CD4-positive, alpha-beta T cell (primary cell): ENCODE data around the gene MYMK. TPM values are rescaled to one million over a fixed set of nuclear protein-coding genes. Genes with fewer than 3 reads are reported as not detected.
A peak's percentile ranks its signal among the peaks of the same experiment; 100 is the strongest.

Experiments
- ATAC-seq: fragments of 200-7000 bp; cut with Tn5 transposase; one replicate; pipeline ENCODE4 v1.10.0; 2022; ENCODE audit warnings: mild to moderate bottlenecking; ENCODE audit not compliant: poor library complexity
- CTCF ChIA-PET: fragments of 350-600 bp; sonication (Branson Sonifier 250); formaldehyde crosslinking; loops from one replicate; lab custom pipeline; 2021; ENCODE audit warnings: antibody characterized with exemption, inconsistent platforms; lab: Charles Lee
- POLR2A ChIA-PET: fragments of 350-600 bp; sonication (Branson Sonifier 250); formaldehyde crosslinking; loops from one replicate; lab custom pipeline; 2021; ENCODE audit warnings: antibody characterized with exemption, inconsistent platforms; lab: Charles Lee
- DNase-seq, 14 experiments: peaks; one replicate each; pipeline ENCODE4 v3.0.0-alpha.2; 2013 to 2020; ENCODE audit warnings: mixed read lengths in 2 of 14
- H3K27ac ChIP-seq, 2 donors: one replicate each; pipeline versions ENCODE4 v1.5.1 to v1.7.0; 2013; ENCODE audit warnings: low read length in 2 of 2, low read depth in 1 of 2, mild to moderate bottlenecking in 1 of 2
- H3K27me3 ChIP-seq, 2 experiments: 1 replicate in 1 of 2; 2 replicates in 1 of 2; pipeline versions ENCODE4 v1.6.1 to v1.7.0; 2013; ENCODE audit warnings: low read length in 2 of 2, control low read depth in 1 of 2, mild to moderate bottlenecking in 1 of 2, moderate library complexity in 1 of 2; ENCODE audit not compliant: insufficient read depth in 2 of 2, control insufficient read depth in 1 of 2
- H3K36me3 ChIP-seq: one replicate; pipeline ENCODE4 v1.6.1; 2013; ENCODE audit warnings: low read length, control low read depth; ENCODE audit not compliant: insufficient read depth
- H3K4me1 ChIP-seq: one replicate; pipeline ENCODE4 v1.6.1; 2013; ENCODE audit warnings: low read length, control low read depth; ENCODE audit not compliant: insufficient read depth
- H3K4me3 ChIP-seq: one replicate; pipeline ENCODE4 v1.5.1; 2013; ENCODE audit warnings: mild to moderate bottlenecking, low read length, moderate library complexity
- H3K9me3 ChIP-seq, 2 experiments: 1 replicate in 1 of 2; 2 replicates in 1 of 2; pipeline versions ENCODE4 v1.6.1 to v1.7.0; 2013; ENCODE audit warnings: low read length in 2 of 2, mild to moderate bottlenecking in 2 of 2, control low read depth in 1 of 2, moderate library complexity in 1 of 2; ENCODE audit not compliant: control insufficient read depth in 1 of 2, insufficient read depth in 1 of 2
- H3K27ac Mint-ChIP-seq: one replicate; pipeline ENCODE4 v1.8.0; 2020; ENCODE audit warnings: mixed read lengths
- H3K27me3 Mint-ChIP-seq: one replicate; pipeline ENCODE4 v1.8.0; 2021; ENCODE audit warnings: mixed read lengths
- H3K36me3 Mint-ChIP-seq: one replicate; pipeline ENCODE4 v1.8.0; 2021; ENCODE audit warnings: low read depth, mixed read lengths
- H3K4me1 Mint-ChIP-seq: one replicate; pipeline ENCODE4 v1.8.0; 2021; ENCODE audit warnings: low read depth, mixed read lengths
- H3K4me3 Mint-ChIP-seq: one replicate; pipeline ENCODE4 v1.8.0; 2020; ENCODE audit warnings: mild to moderate bottlenecking, mixed read lengths
- H3K9me3 Mint-ChIP-seq: one replicate; pipeline ENCODE4 v1.8.0; 2020; ENCODE audit warnings: mixed read lengths
- intact Hi-C, 2 experiments: fragments of 100-400 bp; cut with DNase I in 1 of 2; cut with micrococcal nuclease in 1 of 2; formaldehyde crosslinking; loops; one replicate each; pipeline versions ENCODE4 v1.15.1 to v1.9.0; 2023 to 2025; cut with DNase I, micrococcal nuclease
- total RNA-seq, 174 experiments: library from RNA in 2 of 174; stranded (reverse) in 2 of 174; gene quantifications; one replicate each; pipeline ENCODE4 v1.2.3 and lab custom pipeline; 2021 to 2026
- TF ChIP-seq, protein P1 (sequence below): fragments of 200-600 bp; IDR thresholded peaks from one replicate; pipeline ENCODE4 v1.8.0; 2022; ENCODE audit warnings: antibody characterized with exemption, mild to moderate bottlenecking

Gene MYMK
- total RNA-seq, 2 experiments from 2014 or later, result not detected

DNA sequence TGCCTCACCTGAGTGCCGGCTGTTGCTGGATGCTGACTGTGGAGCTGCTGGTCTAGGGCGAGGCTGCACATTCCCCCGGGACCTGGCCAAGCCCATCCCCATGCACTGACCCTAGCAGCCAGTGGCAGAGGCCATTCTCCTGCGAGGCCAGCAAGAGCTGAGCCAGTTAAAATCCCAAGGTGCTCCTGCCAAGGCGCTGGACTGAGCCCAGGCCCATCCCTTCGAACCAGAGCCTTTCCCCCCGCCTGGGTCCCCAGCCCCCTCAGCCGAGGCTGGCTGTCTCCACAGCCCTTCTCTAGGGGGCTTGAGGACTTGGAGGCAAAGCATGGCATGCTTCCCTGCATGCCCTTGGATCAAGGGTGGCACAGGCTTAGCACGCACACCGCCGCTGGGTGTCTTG lies 11.3 kb upstream of the MYMK start:
- TF ChIP-seq, protein P1, sequence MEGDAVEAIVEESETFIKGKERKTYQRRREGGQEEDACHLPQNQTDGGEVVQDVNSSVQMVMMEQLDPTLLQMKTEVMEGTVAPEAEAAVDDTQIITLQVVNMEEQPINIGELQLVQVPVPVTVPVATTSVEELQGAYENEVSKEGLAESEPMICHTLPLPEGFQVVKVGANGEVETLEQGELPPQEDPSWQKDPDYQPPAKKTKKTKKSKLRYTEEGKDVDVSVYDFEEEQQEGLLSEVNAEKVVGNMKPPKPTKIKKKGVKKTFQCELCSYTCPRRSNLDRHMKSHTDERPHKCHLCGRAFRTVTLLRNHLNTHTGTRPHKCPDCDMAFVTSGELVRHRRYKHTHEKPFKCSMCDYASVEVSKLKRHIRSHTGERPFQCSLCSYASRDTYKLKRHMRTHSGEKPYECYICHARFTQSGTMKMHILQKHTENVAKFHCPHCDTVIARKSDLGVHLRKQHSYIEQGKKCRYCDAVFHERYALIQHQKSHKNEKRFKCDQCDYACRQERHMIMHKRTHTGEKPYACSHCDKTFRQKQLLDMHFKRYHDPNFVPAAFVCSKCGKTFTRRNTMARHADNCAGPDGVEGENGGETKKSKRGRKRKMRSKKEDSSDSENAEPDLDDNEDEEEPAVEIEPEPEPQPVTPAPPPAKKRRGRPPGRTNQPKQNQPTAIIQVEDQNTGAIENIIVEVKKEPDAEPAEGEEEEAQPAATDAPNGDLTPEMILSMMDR, result no peak
- H3K27me3 ChIP-seq, result peaks cover 0 to 10% of the 10 kb centered on the region in 2 experiments
- intact Hi-C loops, result loop anchor here in 1 of 2 experiments (10.0 kb wide), 1 partner anchor 459 kb away; the partner anchor contains the start of gene VAV2
- POLR2A ChIA-PET, result no interaction called here
- no peaks in the 10 kb centered on the region for H3K36me3 ChIP-seq
- Mint-ChIP-seq H3K4me3 (peak overlapping the region; percentile 42), H3K9me3 (no peaks in the 10 kb centered on the region), H3K27me3 (peaks cover 6% of the 10 kb centered on the region), H3K36me3 (no peaks in the 10 kb centered on the region), H3K4me1 (peaks cover 17% of the 10 kb centered on the region), H3K27ac (no peak overlapping the region)
- CTCF ChIA-PET, result no interaction called here
- no peak overlapping the region for H3K4me3 ChIP-seq
- H3K9me3 ChIP-seq, result peaks cover 0 to 11% of the 10 kb centered on the region in 2 experiments
- H3K4me1 ChIP-seq, result peaks cover 26% of the 10 kb centered on the region
- peak overlapping the region in 1 of 2 donors; percentile 29 for H3K27ac ChIP-seq
- DNase-seq, result no peak
- ATAC-seq, result no peak

DNA sequence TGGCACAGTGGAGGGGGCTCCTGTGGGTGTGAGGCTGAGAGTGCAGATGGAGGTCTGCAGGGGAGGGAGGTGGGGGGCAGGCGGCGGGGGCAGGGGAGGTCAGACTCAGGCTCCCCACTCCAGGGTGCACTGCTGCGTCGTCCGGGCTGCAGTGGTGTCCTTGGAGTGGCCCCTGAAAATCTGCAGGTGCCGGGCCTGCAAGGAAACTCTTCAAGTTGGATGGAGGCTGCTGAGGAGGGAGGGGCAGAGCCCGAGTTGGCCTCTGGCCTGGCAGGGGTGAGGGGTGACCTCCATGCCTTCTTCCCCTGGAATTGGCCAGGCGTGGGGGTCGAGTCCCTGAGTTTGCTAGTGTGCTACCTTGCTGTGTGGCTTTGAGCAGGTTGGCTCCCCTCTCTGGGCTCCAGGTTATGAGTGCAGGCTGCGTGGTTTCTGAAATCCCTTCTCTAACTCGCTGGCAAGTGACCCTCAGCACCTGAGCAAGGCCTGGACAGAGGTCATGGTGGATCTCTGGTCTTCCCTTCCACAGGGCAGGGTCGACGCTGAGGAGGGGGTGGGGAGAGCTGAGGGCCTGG lies 10.6 kb upstream of the MYMK start:
- POLR2A ChIA-PET, result no interaction called here
- no peak for ATAC-seq
- no peak overlapping the region for H3K4me3 Mint-ChIP-seq

DNA sequence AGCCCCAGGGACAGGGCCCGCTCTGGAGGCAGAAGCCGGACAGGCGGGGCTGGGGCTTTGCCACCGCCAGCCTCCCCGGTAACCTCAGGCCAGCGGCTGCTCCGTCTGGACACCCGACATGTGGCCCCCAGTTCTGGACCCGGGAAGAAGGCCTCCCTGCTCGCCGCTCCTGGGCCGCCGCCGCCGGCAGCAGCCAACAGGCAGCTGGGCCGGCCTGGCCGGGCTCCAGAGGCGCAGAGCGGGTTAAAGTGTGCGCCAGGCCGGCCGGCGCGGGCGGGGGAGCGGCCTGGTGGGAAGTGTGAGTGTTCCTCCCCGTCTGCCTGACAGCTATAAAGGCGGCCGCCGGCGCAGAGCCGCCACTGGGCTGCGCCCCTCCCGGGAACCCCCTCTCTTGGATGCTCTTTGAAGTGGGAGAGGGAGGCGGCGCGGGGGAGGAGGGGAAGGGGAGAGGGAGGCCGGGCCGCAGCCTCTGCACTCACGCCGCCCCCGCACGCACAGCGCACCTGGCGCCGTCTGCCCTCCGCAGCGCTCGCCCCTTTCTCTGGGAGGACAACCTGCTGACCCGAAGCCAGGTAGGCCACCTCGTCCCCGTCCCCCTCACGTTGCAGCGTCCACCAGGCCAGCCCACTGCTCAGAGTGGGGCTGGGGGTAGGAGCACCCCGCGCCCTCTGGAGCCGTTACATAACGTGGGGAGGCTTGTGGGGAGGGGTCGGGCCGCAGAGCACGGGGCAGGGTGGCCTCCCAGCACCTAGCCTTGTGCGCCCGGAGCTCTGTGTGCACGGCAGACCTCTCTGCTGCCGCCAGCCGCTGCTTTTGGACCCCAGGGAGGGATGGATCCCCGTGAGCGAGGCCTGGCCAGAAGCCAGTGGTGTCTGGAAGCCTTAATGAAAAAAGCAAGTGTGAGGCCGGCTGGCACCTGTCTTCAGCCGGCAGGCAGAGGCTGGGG lies 9.9 kb upstream of the MYMK start, which contains the start of gene ADAMTSL2:
Gene ADAMTSL2, plus strand, starts transcription at position 359 of the 946 bp plus-strand sequence. CDS start 2,009 bp downstream, outside the sequence.
- Histone ChIP-seq H3K27me3 (peaks cover 0 to 10% of the 10 kb centered on the region in 2 experiments), H3K9me3 (peaks cover 0 to 10% of the 10 kb centered on the region in 2 experiments), H3K27ac (peak within 1 kb of the TSS in 1 of 2 donors; percentile 1), H3K4me1 (peaks cover 26% of the 10 kb centered on the region), H3K36me3 (no peaks in the 10 kb centered on the region), H3K4me3 (peak within 1 kb of the TSS; percentile 25)
- Mint-ChIP-seq H3K4me3 (peak within 1 kb of the TSS; percentile 87), H3K27me3 (peaks cover 6% of the 10 kb centered on the region), H3K4me1 (peaks cover 17% of the 10 kb centered on the region), H3K9me3 (no peaks in the 10 kb centered on the region), H3K27ac (peak within 1 kb of the TSS; percentile 85), H3K36me3 (no peaks in the 10 kb centered on the region)
- peak in 13 of 14 experiments; percentile 9 to 81 (median 50) for DNase-seq
- CTCF ChIA-PET, result no interaction called here
- POLR2A ChIA-PET, result interaction anchor here (0.5 to 1.8 kb wide), 2 partner anchors 25 to 204 kb away, joined by 3 to 9 read pairs; partner anchors contain the start of gene SARDH
- ATAC-seq, result peak; percentile 67
- TF ChIP-seq, protein P1, result no peak
- intact Hi-C loops, result loop anchor here (5.0 to 10.0 kb wide), 3 partner anchors 193 to 460 kb away; partner anchors contain the start of gene VAV2 (in 2 of the 2)

More for the DNA sequence above, 10.6 kb upstream of the MYMK start:
- intact Hi-C loops, result loop anchor here in 1 of 2 experiments (10.0 kb wide), 1 partner anchor 459 kb away; the partner anchor contains the start of gene VAV2
- CTCF ChIA-PET, result no interaction called here
- Mint-ChIP-seq H3K4me1 (peaks cover 17% of the 10 kb centered on the region), H3K27me3 (peaks cover 6% of the 10 kb centered on the region), H3K36me3 (no peaks in the 10 kb centered on the region), H3K27ac (no peak overlapping the region), H3K9me3 (no peaks in the 10 kb centered on the region)
- H3K4me3 ChIP-seq, result no peak overlapping the region
- peaks cover 0 to 10% of the 10 kb centered on the region in 2 experiments for H3K27me3 ChIP-seq
- no peaks in the 10 kb centered on the region for H3K36me3 ChIP-seq
- peaks cover 26% of the 10 kb centered on the region for H3K4me1 ChIP-seq
- H3K9me3 ChIP-seq, result peaks cover 0 to 11% of the 10 kb centered on the region in 2 experiments
- TF ChIP-seq, protein P1, result no peak
- DNase-seq, result no peak
- H3K27ac ChIP-seq, result no peak overlapping the region
